Stimulated activated naive CD8-positive, alpha-beta T cell treated with anti-CD3 and anti-CD28 coated beads, Interleukin-15, Interleukin-2, amounts not matched to agents 100 U/mL and 50 U/mL, for 24 hours (primary cell): ENCODE results near the gene ZNF615.
"Not testable (repeated sequence)": the region's sequence is repeated elsewhere in the genome, so short reads cannot be mapped to it uniquely, and the experiment has no call there.

Source experiments
- ATAC-seq: fragments of 150-1000 bp; cut with Tn5 transposase; one replicate; pipeline ENCODE4 v1.10.0; 2021
- DNase-seq: peaks from one replicate; pipeline ENCODE4 v3.0.0; 2021

ZNF615 gene

GRCh38 chr19:52007806-52008557, at the start of gene ZNF615:
Gene ZNF615, minus strand, starts transcription at chr19:52008211. Its CDS starts 4,500 bp downstream, at chr19:52003711.
- ATAC-seq = peak; percentile 97
- DNase-seq = peak; percentile 91

GRCh38 chr19:52056480-52056879, 48.5 kb upstream of the ZNF615 start:
- not testable (repeated sequence) for ATAC-seq, DNase-seq

- ATAC-seq, DNase-seq: not testable (repeated sequence)
These were observed 43.7 kb upstream of the ZNF615 start for GRCh38 chr19:52051736-52052135.

- ATAC-seq (peak; percentile 89), DNase-seq (peak; percentile 81)
These were observed 40.8 kb upstream of the ZNF615 start, which contains the start of gene ZNF432 for GRCh38 chr19:52048555-52049501. Gene ZNF432, minus strand, starts transcription at chr19:52048838. Its CDS starts 1,970 bp downstream, at chr19:52046868.

- ATAC-seq (no peak), DNase-seq (no peak)
These were observed 31.2 kb upstream of the ZNF615 start for GRCh38 chr19:52039169-52039568.

GRCh38 chr19:52034051-52034728, 26.2 kb upstream of the ZNF615 start:
- DNase-seq = no peak

GRCh38 chr19:52028780-52029123, 20.7 kb upstream of the ZNF615 start:
- no peak for DNase-seq
- ATAC-seq = peak; percentile 20

More at GRCh38 chr19:52034051-52034728, 26.2 kb upstream of the ZNF615 start:
- ATAC-seq = no peak

- DNase-seq = peak; percentile 86
- ATAC-seq = peak; percentile 96
These were observed 20.2 kb upstream of the ZNF615 start, which contains the start of gene ZNF614 for GRCh38 chr19:52028027-52028779. Gene ZNF614, minus strand, starts transcription at chr19:52028379. Its CDS starts 2,634 bp downstream, at chr19:52025745.

GRCh38 chr19:52026255-52026990, 18.4 kb upstream of the ZNF615 start:
- not testable (repeated sequence) for ATAC-seq, DNase-seq

GRCh38 chr19:52024478-52024877, 16.5 kb upstream of the ZNF615 start:
- ATAC-seq, DNase-seq: not testable (repeated sequence)

- DNase-seq (no peak), ATAC-seq (no peak)
These were observed 14.2 kb upstream of the ZNF615 start for GRCh38 chr19:52022193-52022592.

- ATAC-seq = no peak
- no peak for DNase-seq
These were observed 12.5 kb upstream of the ZNF615 start for GRCh38 chr19:52020506-52020905.

GRCh38 chr19:52010674-52011073, 2.7 kb upstream of the ZNF615 start:
- no peak for ATAC-seq

GRCh38 chr19:52007451-52007805, 583 bp downstream of the ZNF615 start:
- peak; percentile 12 for DNase-seq

More at GRCh38 chr19:52010674-52011073, 2.7 kb upstream of the ZNF615 start:
- DNase-seq = no peak

GRCh38 chr19:51994048-51994644, 13.9 kb downstream of the ZNF615 start:
- ATAC-seq (no peak), DNase-seq (no peak)

More at GRCh38 chr19:52007451-52007805, 583 bp downstream of the ZNF615 start:
- no peak for ATAC-seq

- ATAC-seq = no peak
- no peak for DNase-seq
These were observed 14.6 kb downstream of the ZNF615 start for GRCh38 chr19:51993422-51993821.

GRCh38 chr19:51986309-51987291, 21.4 kb downstream of the ZNF615 start, which contains the start of gene ZNF350:
Gene ZNF350, minus strand, starts transcription at chr19:51986840. Its CDS starts 12,480 bp downstream, at chr19:51974360.
- DNase-seq = peak; percentile 84
- ATAC-seq = peak; percentile 98

GRCh38 chr19:51983361-51983760, 24.6 kb downstream of the ZNF615 start:
- DNase-seq = no peak
- ATAC-seq = no peak

- DNase-seq, ATAC-seq: not testable (repeated sequence)
These were observed 27.1 kb downstream of the ZNF615 start for GRCh38 chr19:51980926-51981325.
